BE2C (cell line): ENCODE results near the gene METTL25.

Experiments used
- DNase-seq: peaks from one replicate; pipeline ENCODE4 v3.0.0-alpha.2; 2020
- H3K27me3 ChIP-seq: fragments of 250-450 bp; sonication (Bioruptor Pico); 2 replicates; pipeline ENCODE4 v1.5.1; 2020; ENCODE audit warnings: mild to moderate bottlenecking
- H3K36me3 ChIP-seq: fragments of 250-450 bp; sonication (Bioruptor Pico); 2 replicates; pipeline ENCODE4 v1.5.1; 2020; ENCODE audit warnings: mild to moderate bottlenecking
- H3K4me1 ChIP-seq: fragments of 250-450 bp; sonication (Bioruptor Pico); 2 replicates; pipeline ENCODE4 v1.5.1; 2020
- H3K4me3 ChIP-seq: 2 replicates; pipeline ENCODE4 v1.5.1; 2011; ENCODE audit warnings: low read depth, low read length
- H3K9me3 ChIP-seq: fragments of 250-450 bp; sonication (Bioruptor Pico); 2 replicates; pipeline ENCODE4 v1.5.1; 2020
- CTCF ChIP-seq: IDR thresholded peaks from 2 replicates; pipeline ENCODE4 v1.5.1; 2012; ENCODE audit warnings: mild to moderate bottlenecking, low read depth, low read length

Gene METTL25

DNA sequence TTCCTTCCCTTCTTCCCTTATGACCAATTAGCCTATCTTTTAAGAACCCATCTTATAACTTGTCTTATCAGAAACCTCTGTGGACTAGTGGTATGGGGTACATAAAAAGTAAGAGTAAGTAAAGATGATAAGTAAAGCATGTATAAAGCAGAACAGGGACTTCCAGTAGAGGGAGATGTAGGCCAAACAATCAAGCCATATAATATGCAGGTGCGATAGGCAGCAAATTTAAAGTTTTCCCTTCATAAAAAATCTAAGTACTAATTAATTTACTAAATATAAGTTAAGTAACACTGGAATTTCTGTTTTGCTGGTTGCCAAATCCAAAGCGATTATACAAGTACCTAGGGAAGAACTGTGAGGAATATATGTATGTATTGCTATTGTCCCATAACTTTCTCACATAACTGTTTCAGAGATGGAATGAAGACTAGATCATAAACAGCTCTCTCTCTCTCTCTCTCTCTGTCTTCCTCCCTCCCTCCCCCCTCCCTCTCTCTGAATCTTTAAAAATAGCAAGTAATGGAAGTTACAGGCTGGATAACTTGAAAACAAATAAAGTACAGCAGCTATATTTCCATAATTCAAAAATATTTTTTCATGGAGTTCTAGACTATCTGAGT lies 25.7 kb downstream of the METTL25 start:
- TF ChIP-seq CTCF: peak; percentile 61
- Histone ChIP-seq H3K4me1 (no peaks in the 10 kb centered on the region), H3K9me3 (no peaks in the 10 kb centered on the region; the same call in 1 of the 2 replicates), H3K27me3 (no peaks in the 10 kb centered on the region), H3K4me3 (no peak overlapping the region), H3K36me3 (no peaks in the 10 kb centered on the region)
- DNase-seq: no peak

DNA sequence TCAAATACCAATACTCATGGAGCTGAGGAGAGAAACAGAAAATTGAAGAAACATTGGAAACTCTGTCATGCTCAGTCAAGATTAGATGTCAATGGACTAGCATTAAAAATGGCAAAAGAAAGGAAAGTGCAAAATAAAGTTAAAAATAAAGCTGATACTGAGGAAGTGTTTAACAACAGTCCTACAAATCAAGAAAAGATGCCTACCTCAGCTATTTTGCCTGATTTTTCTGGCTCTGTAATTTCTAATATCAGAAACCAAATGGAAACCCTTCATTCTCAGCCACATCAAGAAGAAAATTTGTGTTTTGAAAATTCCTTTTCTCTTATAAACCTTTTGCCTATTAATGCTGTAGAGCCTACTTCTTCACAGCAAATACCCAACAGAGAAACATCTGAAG lies 40.5 kb downstream of the METTL25 start:
- Histone ChIP-seq H3K36me3 (no peaks in the 10 kb centered on the region), H3K9me3 (no peaks in the 10 kb centered on the region), H3K27me3 (no peaks in the 10 kb centered on the region), H3K4me1 (no peaks in the 10 kb centered on the region), H3K4me3 (no peak overlapping the region)
- TF ChIP-seq CTCF: no peak
- no peak for DNase-seq

- no peaks in the 10 kb centered on the region for H3K27me3 ChIP-seq
- H3K4me1 ChIP-seq: no peaks in the 10 kb centered on the region
- H3K9me3 ChIP-seq: no peaks in the 10 kb centered on the region
- no peak for DNase-seq
- H3K36me3 ChIP-seq: no peaks in the 10 kb centered on the region
- H3K4me3 ChIP-seq: no peak overlapping the region
- TF ChIP-seq CTCF: no peak
Observed at GRCh38 chr12:82400819-82401218, 42.5 kb downstream of the METTL25 start.

- Histone ChIP-seq H3K4me1 (no peaks in the 10 kb centered on the region), H3K27me3 (no peaks in the 10 kb centered on the region), H3K9me3 (no peaks in the 10 kb centered on the region), H3K36me3 (no peaks in the 10 kb centered on the region), H3K4me3 (no peak overlapping the region)
- no peak for DNase-seq
- no peak for TF ChIP-seq CTCF
Observed at GRCh38 chr12:82406651-82407050, 48.3 kb downstream of the METTL25 start.

- no peak for TF ChIP-seq CTCF
- no peak for DNase-seq
- Histone ChIP-seq H3K27me3 (no peaks in the 10 kb centered on the region), H3K9me3 (no peaks in the 10 kb centered on the region), H3K4me1 (no peaks in the 10 kb centered on the region), H3K36me3 (no peaks in the 10 kb centered on the region), H3K4me3 (no peak overlapping the region)
Observed at GRCh38 chr12:82407481-82407880, 49.2 kb downstream of the METTL25 start.

DNA sequence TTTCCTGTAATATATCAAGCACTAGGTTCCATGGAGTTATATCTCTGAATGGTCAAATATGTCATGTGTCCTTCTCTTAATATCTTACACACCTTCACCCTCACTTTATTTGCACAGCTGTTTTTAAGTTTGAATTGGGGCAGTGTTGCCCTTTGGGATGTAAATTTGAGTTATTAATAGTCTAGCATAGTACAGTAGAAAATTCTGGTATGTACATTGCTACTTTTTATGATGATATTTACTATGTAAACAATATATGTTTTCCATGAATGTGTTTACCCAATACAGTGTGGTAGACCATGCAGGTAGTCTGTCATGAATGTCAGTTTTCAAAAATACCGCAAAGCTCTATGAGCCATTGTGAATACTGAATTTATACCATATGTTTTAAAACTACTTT lies 50.5 kb downstream of the METTL25 start:
- H3K27me3 ChIP-seq: no peaks in the 10 kb centered on the region
- H3K4me3 ChIP-seq: no peak overlapping the region
- H3K36me3 ChIP-seq: no peaks in the 10 kb centered on the region
- H3K9me3 ChIP-seq: no peaks in the 10 kb centered on the region
- no peaks in the 10 kb centered on the region for H3K4me1 ChIP-seq
- no peak for TF ChIP-seq CTCF
- no peak for DNase-seq
